ENCODE measurements around the gene MALRD1. TPM values are rescaled to one million over a fixed set of nuclear protein-coding genes. Genes with fewer than 3 reads are reported as not detected.

The MALRD1 gene
- total RNA-seq, 4 donors from 2014 or later, result 1.1 to 6.2 TPM; not detected in 2

DNA sequence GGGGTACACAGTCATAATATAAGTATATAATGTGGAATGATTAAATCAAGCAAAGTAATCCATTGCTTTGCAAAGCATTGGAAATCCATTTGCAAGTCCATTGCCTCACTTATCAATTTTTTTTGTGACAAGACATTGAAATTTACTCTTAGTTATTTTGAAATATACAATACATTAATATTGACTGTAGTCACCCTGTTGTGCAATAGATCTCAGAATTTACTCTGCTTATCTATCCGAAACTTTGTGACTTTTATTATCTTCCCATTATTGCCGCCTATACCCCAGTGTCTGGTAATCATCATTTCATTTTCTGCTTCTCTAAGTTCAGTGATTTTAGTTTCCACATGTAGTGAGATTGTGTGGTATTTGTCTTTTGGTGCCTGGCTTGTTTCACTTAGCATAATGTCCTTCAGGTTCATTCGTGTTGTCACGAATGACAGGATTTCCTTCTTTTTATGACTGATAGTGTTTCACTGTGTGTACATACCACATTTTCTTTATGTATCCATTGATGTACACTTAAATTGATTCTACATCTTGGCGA lies 5.8 kb downstream of the MALRD1 start:
- Histone ChIP-seq H3K4me3 (no peak overlapping the region), H3K36me3 (no peaks in the 10 kb centered on the region), H3K9me3 (no peaks in the 10 kb centered on the region), H3K27me3 (no peaks in the 10 kb centered on the region), H3K27ac (no peak overlapping the region), H3K4me1 (no peaks in the 10 kb centered on the region)
- no peak for TF ChIP-seq POLR2A (IDR thresholded peaks at IDR 0.05)
- TF ChIP-seq, protein P1, sequence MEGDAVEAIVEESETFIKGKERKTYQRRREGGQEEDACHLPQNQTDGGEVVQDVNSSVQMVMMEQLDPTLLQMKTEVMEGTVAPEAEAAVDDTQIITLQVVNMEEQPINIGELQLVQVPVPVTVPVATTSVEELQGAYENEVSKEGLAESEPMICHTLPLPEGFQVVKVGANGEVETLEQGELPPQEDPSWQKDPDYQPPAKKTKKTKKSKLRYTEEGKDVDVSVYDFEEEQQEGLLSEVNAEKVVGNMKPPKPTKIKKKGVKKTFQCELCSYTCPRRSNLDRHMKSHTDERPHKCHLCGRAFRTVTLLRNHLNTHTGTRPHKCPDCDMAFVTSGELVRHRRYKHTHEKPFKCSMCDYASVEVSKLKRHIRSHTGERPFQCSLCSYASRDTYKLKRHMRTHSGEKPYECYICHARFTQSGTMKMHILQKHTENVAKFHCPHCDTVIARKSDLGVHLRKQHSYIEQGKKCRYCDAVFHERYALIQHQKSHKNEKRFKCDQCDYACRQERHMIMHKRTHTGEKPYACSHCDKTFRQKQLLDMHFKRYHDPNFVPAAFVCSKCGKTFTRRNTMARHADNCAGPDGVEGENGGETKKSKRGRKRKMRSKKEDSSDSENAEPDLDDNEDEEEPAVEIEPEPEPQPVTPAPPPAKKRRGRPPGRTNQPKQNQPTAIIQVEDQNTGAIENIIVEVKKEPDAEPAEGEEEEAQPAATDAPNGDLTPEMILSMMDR (IDR thresholded peaks at IDR 0.05), result no peak
- no peak for DNase-seq
- intact Hi-C loops (cut with DNase I; ENCODE audit: low total_unique reads), result no loop called here

DNA sequence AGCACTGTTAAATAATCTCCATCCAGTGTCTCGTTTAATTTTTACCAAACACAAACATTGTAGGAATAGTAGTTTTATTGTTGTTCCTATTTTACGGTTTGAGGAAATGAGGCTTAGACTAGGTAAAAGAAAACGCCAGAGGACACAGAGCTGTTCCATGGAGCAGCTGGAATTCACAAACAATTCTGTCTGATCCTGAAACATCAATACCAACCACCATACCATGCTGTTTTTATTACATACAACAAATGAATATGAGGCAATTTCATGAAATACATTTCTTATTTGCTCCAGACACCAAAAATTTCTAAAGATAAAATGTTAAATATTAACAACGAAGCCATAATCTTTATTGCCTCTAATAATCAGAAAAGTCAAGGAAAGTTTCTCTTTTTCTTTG lies 9.4 kb downstream of the MALRD1 start:
- intact Hi-C loops (cut with DNase I; ENCODE audit: low total_unique reads), result no loop called here

DNA sequence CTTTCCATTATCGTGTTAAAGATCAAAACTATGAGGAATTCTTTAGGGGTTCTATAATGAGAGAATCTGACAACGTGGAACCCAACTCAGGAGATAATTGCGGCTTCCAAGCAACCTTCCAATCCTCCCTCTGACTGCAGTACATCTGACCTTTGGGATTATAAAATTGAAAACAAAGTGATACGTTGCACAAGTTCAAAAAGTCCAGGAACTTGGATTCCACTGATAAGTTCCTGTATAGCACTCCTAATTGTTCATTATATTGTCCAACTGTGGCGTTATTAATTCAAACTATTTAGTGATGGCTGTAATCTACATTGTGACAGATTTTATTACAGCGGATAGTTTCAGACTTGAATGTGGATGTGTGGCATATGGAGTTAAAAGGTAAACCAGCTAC lies 15.4 kb downstream of the MALRD1 start:
- Histone ChIP-seq H3K27me3 (no peaks in the 10 kb centered on the region), H3K4me1 (no peaks in the 10 kb centered on the region), H3K4me3 (no peak overlapping the region), H3K27ac (no peak overlapping the region), H3K9me3 (no peaks in the 10 kb centered on the region), H3K36me3 (no peaks in the 10 kb centered on the region)
- DNase-seq, result no peak
- intact Hi-C loops (cut with DNase I; ENCODE audit: low total_unique reads), result no loop called here
- TF ChIP-seq, protein P1 (IDR thresholded peaks at IDR 0.05), result no peak
- TF ChIP-seq POLR2A (IDR thresholded peaks at IDR 0.05), result no peak

More for the DNA sequence above, 9.4 kb downstream of the MALRD1 start:
- H3K4me3 ChIP-seq, result no peak overlapping the region
- no peaks in the 10 kb centered on the region for H3K9me3 ChIP-seq
- H3K27ac ChIP-seq, result no peak overlapping the region
- H3K27me3 ChIP-seq, result no peaks in the 10 kb centered on the region
- no peaks in the 10 kb centered on the region for H3K4me1 ChIP-seq
- H3K36me3 ChIP-seq, result no peaks in the 10 kb centered on the region
- DNase-seq, result no peak
- no peak for TF ChIP-seq POLR2A (IDR thresholded peaks at IDR 0.05)
- TF ChIP-seq, protein P1 (IDR thresholded peaks at IDR 0.05), result no peak

DNA sequence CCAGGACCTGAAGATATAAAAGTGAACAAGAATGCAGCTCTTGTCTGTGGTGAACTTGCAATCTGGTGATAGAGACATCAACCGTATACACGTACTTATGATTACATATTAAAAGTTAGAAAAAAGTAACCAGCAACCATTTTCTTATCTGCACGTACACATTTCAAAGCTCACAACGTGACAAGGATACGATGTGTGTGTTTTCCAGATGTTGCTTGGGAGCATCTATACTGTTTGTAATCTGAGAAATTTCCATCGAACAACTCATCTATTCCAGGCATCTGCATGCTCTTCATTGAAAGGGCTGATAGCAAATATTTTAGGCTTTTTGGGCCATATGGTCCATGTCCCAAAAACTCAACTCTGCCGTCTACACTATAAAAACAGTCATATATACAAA lies 23.3 kb downstream of the MALRD1 start:
- Histone ChIP-seq H3K4me3 (no peak overlapping the region), H3K36me3 (no peaks in the 10 kb centered on the region), H3K27ac (no peak overlapping the region), H3K27me3 (no peaks in the 10 kb centered on the region), H3K4me1 (no peaks in the 10 kb centered on the region), H3K9me3 (no peaks in the 10 kb centered on the region)
- intact Hi-C loops (cut with DNase I; ENCODE audit: low total_unique reads), result no loop called here
- no peak for TF ChIP-seq POLR2A (IDR thresholded peaks at IDR 0.05)
- TF ChIP-seq, protein P1 (IDR thresholded peaks at IDR 0.05), result no peak
- DNase-seq, result no peak

DNA sequence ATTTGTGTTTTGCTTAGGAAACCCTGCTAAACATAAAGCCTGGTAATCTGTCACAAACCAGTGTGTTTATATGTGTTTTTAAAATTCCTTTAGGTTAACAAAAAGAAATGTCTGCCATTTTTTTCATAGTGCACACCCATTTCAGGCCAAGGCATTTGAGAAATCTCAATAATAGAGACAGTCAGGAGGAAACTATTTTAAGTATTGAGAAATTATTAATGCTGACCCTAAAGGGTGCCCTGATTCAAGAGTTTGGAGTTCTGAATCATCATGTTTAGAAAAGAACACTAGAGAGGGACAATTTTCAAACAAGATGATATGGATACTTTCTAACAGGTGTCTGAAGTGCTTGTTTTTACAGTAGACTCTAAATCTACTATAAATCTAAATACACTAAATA lies 28.7 kb downstream of the MALRD1 start:
- Histone ChIP-seq H3K9me3 (no peaks in the 10 kb centered on the region), H3K27ac (no peak overlapping the region), H3K4me1 (no peaks in the 10 kb centered on the region), H3K36me3 (no peaks in the 10 kb centered on the region), H3K4me3 (no peak overlapping the region), H3K27me3 (no peaks in the 10 kb centered on the region)
- intact Hi-C loops (cut with DNase I; ENCODE audit: low total_unique reads), result no loop called here
- no peak for TF ChIP-seq POLR2A (IDR thresholded peaks at IDR 0.05)
- TF ChIP-seq, protein P1 (IDR thresholded peaks at IDR 0.05), result no peak
- no peak for DNase-seq

Data from uterus (tissue), 4 donors.